Esophagus muscularis mucosa (tissue), 3 donors: ENCODE results near the gene ADGRF3.
"Not testable (repeated sequence)": the region's sequence is repeated elsewhere in the genome, so short reads cannot be mapped to it uniquely, and the experiment has no call there.

Experiments used
- POLR2AphosphoS5 ChIP-seq, 2 donors: sonication (generic); formaldehyde crosslinking; IDR thresholded peaks; one replicate each; pipeline ENCODE4 v1.6.1; 2017; ENCODE audit warnings: antibody characterized with exemption in 2 of 2
- TF ChIP-seq, protein P1 (sequence below), 3 experiments: fragments of 200-600 bp in 2 of 3; fragments of 450-650 bp in 1 of 3; sonication (generic) in 2 of 3; IDR thresholded peaks; one replicate each; pipeline ENCODE4 v1.5.1; 2017 to 2019; ENCODE audit warnings: antibody characterized with exemption in 3 of 3, mild to moderate bottlenecking in 2 of 3, moderate library complexity in 1 of 3

DNA sequence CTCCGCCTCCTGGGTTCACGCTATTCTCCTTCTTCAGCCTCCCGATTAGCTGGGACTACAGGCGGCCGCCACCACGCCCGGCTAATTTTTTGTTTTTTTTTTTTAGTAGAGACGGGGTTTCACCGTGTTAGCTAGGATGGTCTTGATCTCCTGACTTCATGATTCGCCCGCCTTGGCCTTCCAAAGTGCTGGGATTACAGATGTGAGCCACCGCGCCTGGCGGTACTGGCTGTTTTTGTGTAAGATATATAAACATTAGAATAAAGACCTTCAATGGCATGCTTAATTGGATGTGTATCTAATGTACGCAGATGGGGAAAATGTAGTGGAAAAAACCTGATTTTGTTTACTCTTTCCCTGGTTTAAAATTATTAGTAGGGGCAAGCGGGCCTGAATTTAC lies 7.9 kb upstream of the ADGRF3 start:
- TF ChIP-seq POLR2AphosphoS5 (IDR thresholded peaks at IDR 0.05) = not testable (repeated sequence)
- TF ChIP-seq, protein P1, sequence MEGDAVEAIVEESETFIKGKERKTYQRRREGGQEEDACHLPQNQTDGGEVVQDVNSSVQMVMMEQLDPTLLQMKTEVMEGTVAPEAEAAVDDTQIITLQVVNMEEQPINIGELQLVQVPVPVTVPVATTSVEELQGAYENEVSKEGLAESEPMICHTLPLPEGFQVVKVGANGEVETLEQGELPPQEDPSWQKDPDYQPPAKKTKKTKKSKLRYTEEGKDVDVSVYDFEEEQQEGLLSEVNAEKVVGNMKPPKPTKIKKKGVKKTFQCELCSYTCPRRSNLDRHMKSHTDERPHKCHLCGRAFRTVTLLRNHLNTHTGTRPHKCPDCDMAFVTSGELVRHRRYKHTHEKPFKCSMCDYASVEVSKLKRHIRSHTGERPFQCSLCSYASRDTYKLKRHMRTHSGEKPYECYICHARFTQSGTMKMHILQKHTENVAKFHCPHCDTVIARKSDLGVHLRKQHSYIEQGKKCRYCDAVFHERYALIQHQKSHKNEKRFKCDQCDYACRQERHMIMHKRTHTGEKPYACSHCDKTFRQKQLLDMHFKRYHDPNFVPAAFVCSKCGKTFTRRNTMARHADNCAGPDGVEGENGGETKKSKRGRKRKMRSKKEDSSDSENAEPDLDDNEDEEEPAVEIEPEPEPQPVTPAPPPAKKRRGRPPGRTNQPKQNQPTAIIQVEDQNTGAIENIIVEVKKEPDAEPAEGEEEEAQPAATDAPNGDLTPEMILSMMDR (IDR thresholded peaks at IDR 0.05) = not testable (repeated sequence)
